Stimulated activated naive CD8-positive, alpha-beta T cell treated with anti-CD3 and anti-CD28 coated beads, Interleukin-15, amount 100 ng/mL, for 72 hours (primary cell): ENCODE measurements around the gene CABP7.

Source experiments
- ATAC-seq: fragments of 150-1000 bp; cut with Tn5 transposase; 2 replicates; pipeline ENCODE4 v1.10.0; 2021; ENCODE audit warnings: mild to moderate bottlenecking, moderate library complexity
- DNase-seq, 2 donors: peaks; one replicate each; pipeline ENCODE4 v3.0.0; 2021 to 2022
- H3K27ac Mint-ChIP-seq, 2 donors: one replicate each; pipeline ENCODE4 v1.8.0; 2022; ENCODE audit warnings: mild to moderate bottlenecking in 2 of 2, mixed read lengths in 2 of 2, moderate library complexity in 2 of 2
- H3K27me3 Mint-ChIP-seq: one replicate; pipeline ENCODE4 v1.8.0; 2022; ENCODE audit warnings: mixed read lengths
- H3K4me1 Mint-ChIP-seq: one replicate; pipeline ENCODE4 v1.8.0; 2022; ENCODE audit warnings: mild to moderate bottlenecking, mixed read lengths
- H3K4me3 Mint-ChIP-seq, 2 donors: one replicate each; pipeline ENCODE4 v1.8.0; 2022; ENCODE audit warnings: mild to moderate bottlenecking in 2 of 2, mixed read lengths in 2 of 2, moderate library complexity in 1 of 2
- H3K9me3 Mint-ChIP-seq, 2 donors: one replicate each; pipeline ENCODE4 v1.8.0; 2022; ENCODE audit warnings: mixed read lengths in 2 of 2

CABP7 gene

GRCh38 chr22:29767171-29768051 is 47.6 kb downstream of the CABP7 start, which contains the start of gene UQCR10:
Gene UQCR10, plus strand, starts transcription at chr22:29767369. Its CDS starts 30 bp downstream, at chr22:29767399.
- H3K4me1 Mint-ChIP-seq, result peaks cover 49% of the 10 kb centered on the region
- no peaks in the 10 kb centered on the region for H3K27me3 Mint-ChIP-seq
- H3K4me3 Mint-ChIP-seq, result peak within 1 kb of the TSS; percentile 100
- H3K27ac Mint-ChIP-seq, result peak within 1 kb of the TSS; percentile 99 to 100
- peak; percentile 89 for ATAC-seq
- no peaks in the 10 kb centered on the region for H3K9me3 Mint-ChIP-seq
- DNase-seq, result peak; percentile 89 to 91

GRCh38 chr22:29768052-29768693 is 48.4 kb downstream of the CABP7 start:
- no peak for ATAC-seq
- DNase-seq, result no peak
- H3K27me3 Mint-ChIP-seq, result no peaks in the 10 kb centered on the region
- peak overlapping the region; percentile 10 to 99 for H3K27ac Mint-ChIP-seq
- H3K4me3 Mint-ChIP-seq, result peak overlapping the region; percentile 100
- H3K4me1 Mint-ChIP-seq, result peaks cover 49% of the 10 kb centered on the region
- no peaks in the 10 kb centered on the region for H3K9me3 Mint-ChIP-seq

GRCh38 chr22:29769723-29770321 is 50.0 kb downstream of the CABP7 start:
- ATAC-seq, result no peak
- H3K4me3 Mint-ChIP-seq, result no peak overlapping the region
- H3K4me1 Mint-ChIP-seq, result peaks cover 41% of the 10 kb centered on the region
- DNase-seq, result no peak
- H3K27ac Mint-ChIP-seq, result no peak overlapping the region
- no peaks in the 10 kb centered on the region for H3K9me3 Mint-ChIP-seq
- H3K27me3 Mint-ChIP-seq, result no peaks in the 10 kb centered on the region

GRCh38 chr22:29772170-29772641 is 52.4 kb downstream of the CABP7 start:
- Mint-ChIP-seq H3K4me3 (no peak overlapping the region), H3K27ac (no peak overlapping the region), H3K27me3 (no peaks in the 10 kb centered on the region), H3K9me3 (no peaks in the 10 kb centered on the region), H3K4me1 (peaks cover 23% of the 10 kb centered on the region)
- DNase-seq, result no peak
- ATAC-seq, result no peak

GRCh38 chr22:29773233-29773632 is 53.4 kb downstream of the CABP7 start:
- ATAC-seq, result no peak
- DNase-seq, result no peak
- peak overlapping the region; percentile 33 to 63 for H3K27ac Mint-ChIP-seq

GRCh38 chr22:29780220-29780619 is 60.4 kb downstream of the CABP7 start:
- ATAC-seq, result no peak
- no peak for DNase-seq
- no peak overlapping the region for H3K4me3 Mint-ChIP-seq

More at GRCh38 chr22:29773233-29773632, 53.4 kb downstream of the CABP7 start:
- Mint-ChIP-seq H3K9me3 (no peaks in the 10 kb centered on the region), H3K27me3 (no peaks in the 10 kb centered on the region), H3K4me3 (no peak overlapping the region), H3K4me1 (peaks cover 13% of the 10 kb centered on the region)

GRCh38 chr22:29780748-29781676 is 61.2 kb downstream of the CABP7 start:
- H3K4me3 Mint-ChIP-seq, result no peak overlapping the region
- no peak for DNase-seq
- H3K27ac Mint-ChIP-seq, result peak overlapping the region; percentile 36 to 88
- H3K27me3 Mint-ChIP-seq, result no peaks in the 10 kb centered on the region
- no peaks in the 10 kb centered on the region for H3K9me3 Mint-ChIP-seq
- no peaks in the 10 kb centered on the region for H3K4me1 Mint-ChIP-seq
- ATAC-seq, result no peak

More at GRCh38 chr22:29780220-29780619, 60.4 kb downstream of the CABP7 start:
- Mint-ChIP-seq H3K9me3 (no peaks in the 10 kb centered on the region), H3K27ac (no peak overlapping the region), H3K27me3 (no peaks in the 10 kb centered on the region), H3K4me1 (no peaks in the 10 kb centered on the region)
